ENCODE measurements around the gene LPP.

- no peak for TF ChIP-seq POLR2AphosphoS5 (IDR thresholded peaks at IDR 0.05; ENCODE audit: low read depth, low read length)
- TF ChIP-seq, protein P1, sequence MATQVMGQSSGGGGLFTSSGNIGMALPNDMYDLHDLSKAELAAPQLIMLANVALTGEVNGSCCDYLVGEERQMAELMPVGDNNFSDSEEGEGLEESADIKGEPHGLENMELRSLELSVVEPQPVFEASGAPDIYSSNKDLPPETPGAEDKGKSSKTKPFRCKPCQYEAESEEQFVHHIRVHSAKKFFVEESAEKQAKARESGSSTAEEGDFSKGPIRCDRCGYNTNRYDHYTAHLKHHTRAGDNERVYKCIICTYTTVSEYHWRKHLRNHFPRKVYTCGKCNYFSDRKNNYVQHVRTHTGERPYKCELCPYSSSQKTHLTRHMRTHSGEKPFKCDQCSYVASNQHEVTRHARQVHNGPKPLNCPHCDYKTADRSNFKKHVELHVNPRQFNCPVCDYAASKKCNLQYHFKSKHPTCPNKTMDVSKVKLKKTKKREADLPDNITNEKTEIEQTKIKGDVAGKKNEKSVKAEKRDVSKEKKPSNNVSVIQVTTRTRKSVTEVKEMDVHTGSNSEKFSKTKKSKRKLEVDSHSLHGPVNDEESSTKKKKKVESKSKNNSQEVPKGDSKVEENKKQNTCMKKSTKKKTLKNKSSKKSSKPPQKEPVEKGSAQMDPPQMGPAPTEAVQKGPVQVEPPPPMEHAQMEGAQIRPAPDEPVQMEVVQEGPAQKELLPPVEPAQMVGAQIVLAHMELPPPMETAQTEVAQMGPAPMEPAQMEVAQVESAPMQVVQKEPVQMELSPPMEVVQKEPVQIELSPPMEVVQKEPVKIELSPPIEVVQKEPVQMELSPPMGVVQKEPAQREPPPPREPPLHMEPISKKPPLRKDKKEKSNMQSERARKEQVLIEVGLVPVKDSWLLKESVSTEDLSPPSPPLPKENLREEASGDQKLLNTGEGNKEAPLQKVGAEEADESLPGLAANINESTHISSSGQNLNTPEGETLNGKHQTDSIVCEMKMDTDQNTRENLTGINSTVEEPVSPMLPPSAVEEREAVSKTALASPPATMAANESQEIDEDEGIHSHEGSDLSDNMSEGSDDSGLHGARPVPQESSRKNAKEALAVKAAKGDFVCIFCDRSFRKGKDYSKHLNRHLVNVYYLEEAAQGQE (IDR thresholded peaks at IDR 0.05; ENCODE audit: insufficient read depth in 1 of 2, low read depth in 2 of 2, low read length in 2 of 2), result no peak
These were observed 277.1 kb downstream of the LPP start for GRCh38 chr3:188431040-188431439.
